Activated CD4-positive, alpha-beta T cell treated with anti-CD3 and anti-CD28 coated beads for 24 hours (primary cell): ENCODE data around the gene PPP2R5E.
"Not testable (repeated sequence)": the region's sequence is repeated elsewhere in the genome, so short reads cannot be mapped to it uniquely, and the experiment has no call there.

Experiments used
- DNase-seq, 2 donors: peaks; one replicate each; pipeline ENCODE4 v3.0.0-alpha.2; 2020; ENCODE audit warnings: low read depth in 2 of 2

PPP2R5E gene

GRCh38 chr14:63371613-63372012 is 171.6 kb downstream of the PPP2R5E start:
- not testable (repeated sequence) for DNase-seq

GRCh38 chr14:63371033-63371432 is 172.1 kb downstream of the PPP2R5E start:
- DNase-seq = no peak

- no peak for DNase-seq
Measured at GRCh38 chr14:63367742-63368364, 175.3 kb downstream of the PPP2R5E start.

GRCh38 chr14:63362389-63362819 is 180.8 kb downstream of the PPP2R5E start:
- no peak for DNase-seq

DNA sequence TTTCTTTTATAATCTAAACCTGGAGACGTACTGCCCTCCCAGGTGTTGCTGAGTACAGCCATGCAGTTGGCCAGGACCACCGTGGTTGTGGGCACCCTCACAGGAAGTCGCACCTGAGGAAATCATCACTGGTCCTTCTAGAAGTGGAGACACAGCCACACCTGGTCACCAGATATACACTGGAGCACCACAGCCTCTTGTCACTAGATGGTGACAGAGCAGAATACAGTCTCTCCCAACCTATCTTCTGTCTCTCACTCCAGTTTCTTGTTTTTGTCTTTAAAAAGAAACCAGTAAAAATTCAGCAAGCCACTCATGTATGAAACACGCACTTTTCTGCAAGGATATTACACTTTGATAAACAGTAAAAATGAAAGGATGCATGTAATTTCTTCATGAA is 181.4 kb downstream of the PPP2R5E start:
- DNase-seq = no peak

- DNase-seq = no peak
Measured at GRCh38 chr14:63357841-63358240, 185.3 kb downstream of the PPP2R5E start.

- no peak for DNase-seq
Measured at GRCh38 chr14:63345826-63346225, 197.4 kb downstream of the PPP2R5E start.

GRCh38 chr14:63344336-63344735 is 198.8 kb downstream of the PPP2R5E start:
- DNase-seq = no peak

- DNase-seq = no peak
Measured at GRCh38 chr14:63343878-63344277, 199.3 kb downstream of the PPP2R5E start.

GRCh38 chr14:63342371-63342770 is 200.8 kb downstream of the PPP2R5E start:
- DNase-seq = no peak

DNA sequence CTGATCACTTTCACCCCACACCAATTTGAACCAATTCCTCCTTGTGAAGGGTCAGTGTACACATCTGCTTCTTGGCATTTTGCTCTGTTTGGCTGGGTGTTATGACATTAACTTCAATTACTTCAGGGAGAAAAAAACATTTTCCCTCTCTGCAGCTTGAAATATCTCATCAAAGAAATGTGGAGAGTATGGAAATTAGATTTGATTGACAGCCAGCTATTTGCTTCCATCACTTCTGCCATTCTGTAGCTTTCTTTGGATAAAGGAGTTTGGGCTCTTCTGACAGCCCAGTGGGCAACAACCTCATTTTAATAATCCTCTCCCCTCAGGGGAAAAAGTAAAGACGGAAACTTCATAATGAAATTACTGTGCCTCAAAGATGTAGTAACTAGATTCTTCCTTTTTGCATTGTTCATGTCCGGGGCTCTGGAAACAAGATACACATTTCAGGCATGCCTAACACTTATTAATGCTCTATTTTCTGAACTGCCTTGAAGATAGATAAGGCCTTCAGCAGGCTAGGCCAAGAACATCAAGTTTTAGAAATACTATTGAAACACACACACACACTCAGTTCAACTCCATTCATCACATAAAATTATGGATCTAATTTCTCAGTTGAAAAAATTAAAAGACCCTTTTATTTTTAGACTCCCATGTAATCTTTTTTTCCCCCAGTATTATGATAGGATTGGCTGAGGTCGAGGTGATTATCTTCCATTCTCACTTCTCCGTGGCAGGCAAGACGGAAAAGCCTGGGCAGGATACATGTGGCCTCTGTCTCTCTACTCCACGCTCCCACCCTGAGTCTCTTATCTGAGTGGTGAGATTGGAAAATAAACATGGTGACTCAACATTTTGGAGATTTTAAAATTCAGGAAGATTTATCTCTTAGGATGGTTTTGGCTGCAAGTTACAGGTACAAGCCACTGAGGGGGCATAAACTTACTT is 214.1 kb downstream of the PPP2R5E start:
- no peak for DNase-seq

DNA sequence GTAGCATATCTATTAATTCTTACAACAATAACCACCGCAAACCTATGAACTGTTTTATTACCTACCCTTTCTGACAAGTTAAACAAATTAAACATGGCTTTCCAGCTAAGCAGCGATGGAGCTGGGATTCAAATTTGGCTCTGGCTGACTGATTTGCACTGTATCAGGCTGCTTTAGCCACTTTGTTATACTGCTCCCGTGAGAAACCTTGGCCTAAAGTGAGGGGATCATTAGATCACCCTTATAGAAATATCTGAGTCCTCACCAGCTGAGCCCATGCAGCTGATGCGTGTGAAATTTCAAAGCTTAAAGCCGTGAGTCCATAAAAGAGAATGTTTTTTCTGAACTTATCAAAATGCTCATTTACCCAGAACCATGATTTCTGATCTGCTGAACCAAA is 216.3 kb downstream of the PPP2R5E start:
- DNase-seq = no peak

GRCh38 chr14:63322897-63323573 is 220.1 kb downstream of the PPP2R5E start:
- no peak for DNase-seq

DNA sequence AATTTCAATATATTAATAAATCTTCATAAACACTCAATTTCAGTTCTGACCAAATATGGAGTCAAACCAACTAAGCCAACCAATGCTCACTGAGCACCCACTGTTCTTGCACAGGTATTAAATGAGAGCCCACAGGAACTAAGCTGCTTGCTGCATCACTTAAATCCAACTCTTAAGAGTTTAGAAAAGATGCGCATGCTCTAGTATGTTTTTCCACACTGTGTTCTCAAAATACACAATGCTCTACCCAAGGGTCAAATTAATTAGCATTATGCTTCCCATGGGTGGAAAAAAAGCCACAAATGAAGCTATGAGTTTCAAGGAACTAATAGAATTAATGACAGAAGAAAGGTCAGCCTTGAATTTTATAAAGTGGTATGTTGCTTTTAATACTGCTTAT is 220.7 kb downstream of the PPP2R5E start:
- no peak for DNase-seq
